Tibial nerve (tissue), 4 donors: Measurements from ENCODE around the gene SUGP2.

Source experiments
- CTCF ChIP-seq, 5 experiments: fragments of 200-600 bp in 3 of 5; fragments of 450-650 bp in 2 of 5; sonication (generic) in 3 of 5; IDR thresholded peaks; one replicate each; pipeline ENCODE4 v1.5.1; 2016 to 2019; ENCODE audit warnings: antibody characterized with exemption in 5 of 5, mild to moderate bottlenecking in 3 of 5, moderate library complexity in 2 of 5
- EP300 ChIP-seq, 2 donors: sonication (generic); formaldehyde crosslinking; IDR thresholded peaks; one replicate each; pipeline ENCODE4 v1.6.1; 2017; ENCODE audit warnings: antibody characterized with exemption in 2 of 2, mild to moderate bottlenecking in 1 of 2

GRCh38 chr19:18989316-18989715, 44.0 kb downstream of the SUGP2 start:
- TF ChIP-seq EP300 (IDR thresholded peaks at IDR 0.05) = no peak
- no peak for TF ChIP-seq CTCF (IDR thresholded peaks at IDR 0.05)
